ENCODE results near the gene FOXO6.

GRCh38 chr1:41397020-41397419, 35.8 kb downstream of the FOXO6 start:
- TF ChIP-seq CTCF (IDR thresholded peaks at IDR 0.05) (no peak), POLR2A (IDR thresholded peaks at IDR 0.05) (no peak)
